GM12873 (cell line): ENCODE results near the gene ZC2HC1C.

Source experiments
- CTCF ChIP-seq: IDR thresholded peaks from 2 replicates; pipeline ENCODE4 v1.5.1; 2012; ENCODE audit warnings: low read depth, mild to moderate bottlenecking, moderate library complexity, low read length, control low read depth; ENCODE audit not compliant: insufficient read depth; ENCODE audit errors: missing control alignments

ZC2HC1C gene

GRCh38 chr14:75126121-75126544 lies 56.7 kb downstream of the ZC2HC1C start:
- no peak for TF ChIP-seq CTCF

DNA sequence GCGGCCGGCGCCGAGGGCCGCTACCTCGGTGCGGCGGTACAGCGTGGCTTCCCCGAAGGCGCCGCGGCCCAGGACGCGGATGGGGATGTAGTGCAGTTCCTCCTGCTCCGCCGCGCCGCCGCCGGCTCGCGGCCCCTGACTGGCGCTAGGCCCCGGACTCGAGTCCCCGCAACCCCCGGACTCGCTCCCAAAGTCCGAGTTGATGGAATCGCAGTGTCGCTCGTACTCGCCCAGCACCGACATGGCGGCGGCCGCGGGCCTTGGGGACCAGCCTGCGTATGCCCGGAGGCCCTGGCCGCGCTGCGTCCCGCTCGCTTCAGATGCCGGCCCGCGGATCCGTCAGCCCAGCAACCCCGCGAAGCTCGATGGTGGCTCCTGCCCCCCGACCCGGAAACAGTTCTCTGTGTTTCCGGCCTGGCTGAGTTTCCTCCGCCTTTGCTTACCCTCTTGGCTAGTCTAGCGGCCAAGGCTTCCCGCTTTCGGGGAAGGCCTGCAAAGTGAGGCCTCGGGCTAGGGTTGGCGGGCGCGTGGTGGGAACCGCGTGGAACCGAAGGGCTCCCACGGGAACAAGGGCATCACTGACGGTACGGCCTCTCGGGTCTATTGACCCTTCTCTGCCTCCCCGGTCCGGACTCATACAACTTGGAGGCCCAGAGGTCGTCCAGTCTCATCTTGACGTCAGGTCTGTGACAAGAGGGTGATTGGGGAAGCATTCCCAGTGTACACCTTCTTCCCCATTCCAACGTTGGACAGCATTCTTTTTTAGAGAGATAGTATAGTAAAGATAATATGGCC lies 57.4 kb downstream of the ZC2HC1C start, which contains the start of gene NEK9:
NEK9 (minus strand) TSS at position 370 of the 795 bp plus-strand sequence; CDS start at position 243, 127 bp downstream.
- peak; percentile 8 for TF ChIP-seq CTCF

- no peak for TF ChIP-seq CTCF
Measured at GRCh38 chr14:75127903-75128595, 58.6 kb downstream of the ZC2HC1C start.

- no peak for TF ChIP-seq CTCF
Measured at GRCh38 chr14:75128596-75128990, 59.2 kb downstream of the ZC2HC1C start.
